AG04450 (cell line): ENCODE results near the gene ALOX15B. TPM values are rescaled to one million over a fixed set of nuclear protein-coding genes. Genes with fewer than 3 reads are reported as not detected.

Experiments
- CTCF ChIA-PET: fragments of 300-600, 350-600 bp; formaldehyde crosslinking; extraction: SDS; loops from one replicate; lab custom pipeline; 2022; ENCODE audit warnings: antibody characterized with exemption, inconsistent platforms; lab: Charles Lee
- POLR2A ChIA-PET: fragments of 350-600 bp; formaldehyde crosslinking; extraction: SDS; loops from one replicate; lab custom pipeline; 2021; ENCODE audit warnings: antibody characterized with exemption, inconsistent platforms; lab: Yijun Ruan, JAX
- DNase-seq: peaks from one replicate; pipeline ENCODE4 v3.0.0-alpha.2; 2011; ENCODE audit warnings: low read depth, low spot score
- H3K27ac ChIP-seq: one replicate; pipeline ENCODE4 v1.5.1; 2012; ENCODE audit warnings: low read depth, low read length, control low read depth
- H3K27me3 ChIP-seq: one replicate; pipeline ENCODE4 v1.6.0; 2012; ENCODE audit warnings: low read length; ENCODE audit not compliant: control insufficient read depth, insufficient read depth
- H3K4me3 ChIP-seq: 2 replicates; pipeline ENCODE4 v1.5.1; 2011; ENCODE audit warnings: mild to moderate bottlenecking, low read depth, low read length, control low read depth
- H3K9me3 ChIP-seq: 2 replicates; pipeline ENCODE4 v1.5.1; 2012; ENCODE audit warnings: low read length; ENCODE audit not compliant: control insufficient read depth, insufficient read depth
- polyA plus RNA-seq: library from polyadenylated mRNA; depleted of rRNA; stranded (reverse); fragments of >200 nt; gene quantifications from 2 replicates; pipeline ENCODE4 v1.2.3, GENCODE V29; 2011
- TF ChIP-seq, protein P1 (sequence below): IDR thresholded peaks from 2 replicates; pipeline ENCODE4 v1.5.1; 2011; ENCODE audit warnings: low read depth, low read length, control low read depth, inconsistent platforms

Gene ALOX15B
- polyA plus RNA-seq, 1 experiment, result not detected

GRCh38 chr17:8048236-8048635 lies 9.4 kb downstream of the ALOX15B start:
- no peak overlapping the region for H3K27ac ChIP-seq
- TF ChIP-seq, protein P1, sequence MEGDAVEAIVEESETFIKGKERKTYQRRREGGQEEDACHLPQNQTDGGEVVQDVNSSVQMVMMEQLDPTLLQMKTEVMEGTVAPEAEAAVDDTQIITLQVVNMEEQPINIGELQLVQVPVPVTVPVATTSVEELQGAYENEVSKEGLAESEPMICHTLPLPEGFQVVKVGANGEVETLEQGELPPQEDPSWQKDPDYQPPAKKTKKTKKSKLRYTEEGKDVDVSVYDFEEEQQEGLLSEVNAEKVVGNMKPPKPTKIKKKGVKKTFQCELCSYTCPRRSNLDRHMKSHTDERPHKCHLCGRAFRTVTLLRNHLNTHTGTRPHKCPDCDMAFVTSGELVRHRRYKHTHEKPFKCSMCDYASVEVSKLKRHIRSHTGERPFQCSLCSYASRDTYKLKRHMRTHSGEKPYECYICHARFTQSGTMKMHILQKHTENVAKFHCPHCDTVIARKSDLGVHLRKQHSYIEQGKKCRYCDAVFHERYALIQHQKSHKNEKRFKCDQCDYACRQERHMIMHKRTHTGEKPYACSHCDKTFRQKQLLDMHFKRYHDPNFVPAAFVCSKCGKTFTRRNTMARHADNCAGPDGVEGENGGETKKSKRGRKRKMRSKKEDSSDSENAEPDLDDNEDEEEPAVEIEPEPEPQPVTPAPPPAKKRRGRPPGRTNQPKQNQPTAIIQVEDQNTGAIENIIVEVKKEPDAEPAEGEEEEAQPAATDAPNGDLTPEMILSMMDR, result no peak
- no peak overlapping the region for H3K4me3 ChIP-seq
- H3K27me3 ChIP-seq, result peaks cover 34% of the 10 kb centered on the region
- ChIA-PET CTCF (interaction anchor here (1.7 kb wide), 1 partner anchor 9 kb away, joined by 5 read pairs; no protein-coding TSS in a partner anchor), POLR2A (no interaction called here)
- DNase-seq, result no peak
- no peaks in the 10 kb centered on the region for H3K9me3 ChIP-seq

DNA sequence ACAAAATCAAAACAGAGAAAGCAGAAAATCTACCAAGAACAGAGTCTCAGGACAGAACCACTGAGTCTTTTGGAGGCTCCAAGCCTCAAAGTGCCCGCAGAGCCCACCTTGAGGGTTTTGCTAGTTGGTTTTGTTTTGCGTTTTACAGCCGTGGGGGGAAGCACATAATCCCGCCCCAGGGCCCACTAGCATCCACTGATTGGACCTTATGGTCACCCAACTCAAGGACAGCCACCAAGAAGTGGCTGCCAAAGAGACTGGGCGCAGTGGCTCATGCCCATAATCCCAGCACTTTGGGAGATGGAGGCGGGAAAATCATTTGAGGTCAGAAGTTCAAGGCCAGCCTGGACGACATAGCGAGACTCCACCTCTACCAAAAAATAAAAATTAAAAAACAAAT lies 9.9 kb downstream of the ALOX15B start:
- H3K4me3 ChIP-seq, result no peak overlapping the region
- CTCF ChIA-PET, result no interaction called here
- TF ChIP-seq, protein P1, result no peak
- POLR2A ChIA-PET, result no interaction called here
- H3K27ac ChIP-seq, result no peak overlapping the region
- no peaks in the 10 kb centered on the region for H3K9me3 ChIP-seq
- peaks cover 33% of the 10 kb centered on the region for H3K27me3 ChIP-seq
- no peak for DNase-seq

GRCh38 chr17:8051831-8052230 lies 13.0 kb downstream of the ALOX15B start:
- TF ChIP-seq, protein P1, result no peak
- H3K9me3 ChIP-seq, result no peaks in the 10 kb centered on the region
- peaks cover 22% of the 10 kb centered on the region for H3K27me3 ChIP-seq
- DNase-seq, result no peak
- POLR2A ChIA-PET, result no interaction called here
- no peak overlapping the region for H3K27ac ChIP-seq
- H3K4me3 ChIP-seq, result no peak overlapping the region
- CTCF ChIA-PET, result no interaction called here

DNA sequence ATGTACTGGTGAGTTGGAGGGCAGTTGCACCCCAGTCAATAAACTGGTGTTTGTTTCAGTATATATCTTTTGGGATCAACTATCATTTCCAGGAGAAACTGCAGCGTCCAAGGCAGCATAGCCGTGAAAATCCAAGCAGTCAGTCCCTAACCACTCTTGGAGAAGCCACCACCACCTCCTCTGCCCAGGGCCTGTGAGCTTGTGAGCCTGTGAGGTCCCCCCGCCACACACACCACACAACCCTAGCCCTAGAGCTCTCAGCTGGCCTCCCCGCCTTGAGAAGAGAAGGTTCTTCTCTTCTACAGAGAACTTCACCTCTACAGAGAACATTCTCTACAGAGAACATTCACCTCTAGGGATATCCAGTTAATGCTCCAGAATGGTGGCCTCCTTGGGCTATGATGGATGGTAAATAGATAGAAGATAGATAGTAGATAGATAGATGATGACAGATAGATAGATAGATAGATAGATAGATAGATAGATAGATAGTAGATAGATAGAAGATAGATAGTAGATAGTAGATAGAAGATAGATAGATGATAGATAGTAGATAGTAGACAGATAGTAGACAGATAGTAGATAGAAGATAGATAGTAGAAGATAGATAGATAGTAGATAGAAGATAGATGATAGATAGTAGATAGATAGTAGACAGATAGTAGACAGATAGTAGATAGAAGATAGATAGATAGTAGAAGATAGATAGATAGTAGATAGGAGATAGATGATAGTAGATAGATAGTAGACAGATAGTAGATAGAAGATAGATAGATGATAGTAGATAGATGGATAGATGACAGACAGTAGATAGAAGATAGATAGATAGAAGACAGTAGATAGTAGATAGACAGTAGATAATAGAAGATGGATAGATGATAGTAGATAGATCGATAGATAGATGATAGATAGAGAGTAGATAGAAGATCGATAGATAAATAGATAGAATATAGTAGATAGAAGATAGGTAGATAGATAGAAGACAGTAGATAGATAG lies 13.7 kb downstream of the ALOX15B start:
- CTCF ChIA-PET, result no interaction called here
- POLR2A ChIA-PET, result no interaction called here
- TF ChIP-seq, protein P1, result no peak
- H3K9me3 ChIP-seq, result no peaks in the 10 kb centered on the region
- H3K27me3 ChIP-seq, result peaks cover 16% of the 10 kb centered on the region
- no peak overlapping the region for H3K27ac ChIP-seq
- DNase-seq, result no peak
- no peak overlapping the region for H3K4me3 ChIP-seq

GRCh38 chr17:8053600-8053999 lies 14.7 kb downstream of the ALOX15B start:
- ChIA-PET CTCF (no interaction called here), POLR2A (interaction anchor here (0.6 kb wide), 1 partner anchor 68 kb away, joined by 5 read pairs; no protein-coding TSS in a partner anchor)
- Histone ChIP-seq H3K27ac (no peak overlapping the region), H3K4me3 (no peak overlapping the region), H3K27me3 (peaks cover 10% of the 10 kb centered on the region), H3K9me3 (no peaks in the 10 kb centered on the region)
- DNase-seq, result no peak
- TF ChIP-seq, protein P1, result no peak
